Mesodermal cell (in vitro differentiated cells): ENCODE data around the gene PRICKLE2.

Experiments used
- H3K27ac ChIP-seq: 2 replicates; pipeline ENCODE4 v1.7.0; 2013; ENCODE audit warnings: mild to moderate bottlenecking, low read depth, low read length, moderate library complexity; ENCODE audit not compliant: severe bottlenecking
- H3K36me3 ChIP-seq: 2 replicates; pipeline ENCODE4 v1.7.1; 2013; ENCODE audit warnings: mild to moderate bottlenecking, low read length, moderate library complexity; ENCODE audit not compliant: control insufficient read depth, insufficient read depth
- H3K4me1 ChIP-seq: one replicate; pipeline ENCODE4 v1.7.1; 2013; ENCODE audit warnings: mild to moderate bottlenecking, low read length; ENCODE audit not compliant: insufficient read depth, control insufficient read depth, poor library complexity, severe bottlenecking
- H3K4me3 ChIP-seq: 2 replicates; pipeline ENCODE4 v1.7.0; 2013; ENCODE audit warnings: low read length, control low read depth, mild to moderate bottlenecking; ENCODE audit not compliant: insufficient read depth, poor library complexity, severe bottlenecking; ENCODE audit errors: extremely low read depth
- H3K9me3 ChIP-seq: 2 replicates; pipeline ENCODE4 v1.7.1; 2013; ENCODE audit warnings: mild to moderate bottlenecking, low read length, moderate library complexity; ENCODE audit not compliant: control insufficient read depth
- WGBS, 2 experiments: methylation state at CpG; one replicate each; pipeline ENCODE4 v1.1.5; 2013; ENCODE audit warnings: missing lambda C conversion rate in 2 of 2; ENCODE audit not compliant: insufficient coverage in 2 of 2; 5-methylcytosine and 5-hydroxymethylcytosine counted together

PRICKLE2 gene

DNA sequence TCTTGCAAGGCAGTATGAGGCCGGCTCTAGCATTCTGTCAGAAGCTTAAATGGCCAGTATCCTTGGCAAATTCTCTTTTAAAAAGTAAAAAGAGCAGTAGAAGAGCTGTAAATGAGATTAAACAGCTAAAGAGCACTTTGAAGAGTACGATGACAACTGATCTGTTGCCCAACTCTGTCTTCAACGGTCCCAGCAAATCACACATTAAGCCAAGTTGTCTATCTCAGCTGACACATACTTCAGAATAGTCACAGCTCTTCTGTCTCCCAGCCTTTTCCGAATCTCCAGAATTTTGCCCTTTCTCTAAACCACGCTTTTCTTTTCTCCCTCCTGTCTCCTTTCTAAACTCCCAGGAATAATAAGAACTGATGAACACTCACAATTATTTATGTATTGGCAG lies 51.7 kb downstream of the PRICKLE2 start:
- WGBS, 2 experiments, result 91 to 100% methylated on average over 1 to 4 of the region's 5 CpGs

GRCh38 chr3:64170270-64170669 lies 55.0 kb downstream of the PRICKLE2 start:
- WGBS, 2 experiments, result 95 to 100% methylated on average over 3 to 4 of the region's 5 CpGs
- Histone ChIP-seq H3K4me3 (no peak overlapping the region), H3K9me3 (no peaks in the 10 kb centered on the region), H3K4me1 (no peaks in the 10 kb centered on the region), H3K36me3 (peaks cover 60% of the 10 kb centered on the region), H3K27ac (no peak overlapping the region)

More for the DNA sequence above, 51.7 kb downstream of the PRICKLE2 start:
- peaks cover 45% of the 10 kb centered on the region for H3K36me3 ChIP-seq
- no peak overlapping the region for H3K27ac ChIP-seq
- H3K4me1 ChIP-seq, result no peaks in the 10 kb centered on the region
- peaks cover 6% of the 10 kb centered on the region for H3K9me3 ChIP-seq
- H3K4me3 ChIP-seq, result no peak overlapping the region

- Histone ChIP-seq H3K36me3 (peaks cover 59% of the 10 kb centered on the region), H3K27ac (no peak overlapping the region), H3K9me3 (no peaks in the 10 kb centered on the region), H3K4me1 (peaks cover 18% of the 10 kb centered on the region), H3K4me3 (no peak overlapping the region)
- 100% methylated on average over 1 of the region's 1 CpG for WGBS, 2 experiments
Measured at GRCh38 chr3:64167868-64168267, 57.4 kb downstream of the PRICKLE2 start.

DNA sequence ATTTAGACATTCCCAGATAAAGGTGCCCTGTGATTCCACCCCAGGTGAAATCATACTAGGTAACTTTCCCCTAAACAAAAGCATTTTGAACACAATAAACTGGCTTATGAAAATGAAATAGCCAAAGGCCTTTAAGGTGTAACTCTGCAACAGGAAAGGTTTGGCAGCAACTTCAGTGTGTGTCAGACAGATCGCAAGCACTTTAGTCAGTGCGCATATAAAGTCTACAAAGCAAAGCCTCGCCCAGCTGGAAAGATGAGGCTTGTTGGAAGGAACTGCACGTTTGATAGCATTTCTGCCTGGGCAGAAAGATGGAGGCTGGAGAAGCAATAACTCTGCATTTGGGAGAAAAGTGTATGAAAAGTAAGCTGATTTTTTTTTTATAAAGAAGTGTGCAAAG lies 57.9 kb downstream of the PRICKLE2 start:
- Histone ChIP-seq H3K27ac (no peak overlapping the region), H3K9me3 (no peaks in the 10 kb centered on the region), H3K36me3 (peaks cover 57% of the 10 kb centered on the region), H3K4me1 (peaks cover 23% of the 10 kb centered on the region), H3K4me3 (no peak overlapping the region)
- whole genome bisulfite sequencing, 2 experiments, result 91 to 93% methylated on average over 4 of the region's 4 CpGs

GRCh38 chr3:64166584-64167162 lies 58.6 kb downstream of the PRICKLE2 start:
- Histone ChIP-seq H3K36me3 (peaks cover 57% of the 10 kb centered on the region), H3K4me3 (no peak overlapping the region), H3K4me1 (peaks cover 27% of the 10 kb centered on the region), H3K9me3 (no peaks in the 10 kb centered on the region), H3K27ac (no peak overlapping the region)
- 57 to 76% methylated on average over 2 to 4 of the region's 4 CpGs for WGBS, 2 experiments

DNA sequence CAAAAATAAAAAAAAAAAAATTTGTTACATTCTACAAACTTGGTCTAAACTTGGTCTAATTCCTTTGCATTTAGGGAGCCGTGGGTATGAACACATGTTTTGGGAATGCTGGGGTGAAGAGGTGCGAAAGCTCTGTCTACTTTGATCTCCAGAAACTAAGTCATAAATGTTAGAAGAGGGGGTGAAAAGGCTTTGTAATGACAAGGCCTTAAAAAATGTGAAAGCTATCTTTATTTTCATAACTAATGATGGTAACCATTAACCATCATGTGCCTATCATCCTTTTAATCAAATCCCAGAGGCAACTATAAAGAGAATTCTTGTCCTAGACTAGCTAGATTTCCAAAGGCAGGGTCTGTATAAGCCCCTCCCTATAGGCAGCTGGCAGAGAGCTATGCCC lies 60.9 kb downstream of the PRICKLE2 start:
- Histone ChIP-seq H3K36me3 (peaks cover 69% of the 10 kb centered on the region), H3K4me1 (peaks cover 27% of the 10 kb centered on the region), H3K4me3 (no peak overlapping the region), H3K27ac (no peak overlapping the region), H3K9me3 (no peaks in the 10 kb centered on the region)
- WGBS, 2 experiments, result 83% methylated on average over 1 of the region's 2 CpGs; no CpG with 5 or more reads in 1 of the 2 experiments

GRCh38 chr3:64163755-64164148 lies 61.5 kb downstream of the PRICKLE2 start:
- 97 to 100% methylated on average over 2 to 3 of the region's 4 CpGs for WGBS, 2 experiments
- Histone ChIP-seq H3K36me3 (peaks cover 75% of the 10 kb centered on the region), H3K4me1 (peaks cover 27% of the 10 kb centered on the region), H3K4me3 (no peak overlapping the region), H3K27ac (no peak overlapping the region), H3K9me3 (no peaks in the 10 kb centered on the region)

DNA sequence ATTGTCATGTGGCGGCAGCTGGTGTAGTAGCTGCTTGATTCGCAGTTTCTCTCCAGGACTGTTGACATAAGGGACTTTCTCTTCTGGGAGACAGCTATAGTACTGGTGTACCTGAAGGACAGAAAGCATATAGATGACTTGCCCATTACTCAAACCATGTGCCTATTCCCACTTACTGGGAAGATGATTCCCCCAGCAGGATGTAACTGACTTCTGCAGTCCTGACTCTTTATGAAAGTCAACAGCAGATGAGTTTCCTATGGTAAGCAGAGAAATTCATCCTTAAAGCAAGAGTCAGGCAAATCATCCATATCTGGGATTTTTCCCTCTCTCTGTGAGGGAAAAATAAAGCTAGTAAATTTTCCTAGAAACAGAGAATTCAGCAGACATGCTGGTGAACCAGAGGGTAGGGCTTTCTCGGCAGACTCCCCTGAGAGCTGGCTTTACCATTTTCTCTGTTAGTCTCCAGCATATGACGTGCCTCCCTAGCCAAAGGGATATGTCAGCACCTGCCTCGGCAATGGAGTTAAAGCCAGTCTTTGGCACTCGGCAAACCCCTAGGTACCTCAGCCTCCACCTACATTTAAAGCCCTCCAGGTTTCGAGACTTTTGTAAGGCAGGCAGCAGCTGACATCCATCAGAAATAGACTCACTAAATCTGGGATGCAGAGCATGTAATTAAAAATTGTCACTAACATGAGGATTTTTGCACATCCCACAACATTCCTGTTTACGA lies 62.1 kb downstream of the PRICKLE2 start:
- peaks cover 27% of the 10 kb centered on the region for H3K4me1 ChIP-seq
- peaks cover 77% of the 10 kb centered on the region for H3K36me3 ChIP-seq
- no peaks in the 10 kb centered on the region for H3K9me3 ChIP-seq
- no peak overlapping the region for H3K4me3 ChIP-seq
- WGBS, 2 experiments, result 79 to 81% methylated on average over 5 to 6 of the region's 8 CpGs
- H3K27ac ChIP-seq, result no peak overlapping the region

DNA sequence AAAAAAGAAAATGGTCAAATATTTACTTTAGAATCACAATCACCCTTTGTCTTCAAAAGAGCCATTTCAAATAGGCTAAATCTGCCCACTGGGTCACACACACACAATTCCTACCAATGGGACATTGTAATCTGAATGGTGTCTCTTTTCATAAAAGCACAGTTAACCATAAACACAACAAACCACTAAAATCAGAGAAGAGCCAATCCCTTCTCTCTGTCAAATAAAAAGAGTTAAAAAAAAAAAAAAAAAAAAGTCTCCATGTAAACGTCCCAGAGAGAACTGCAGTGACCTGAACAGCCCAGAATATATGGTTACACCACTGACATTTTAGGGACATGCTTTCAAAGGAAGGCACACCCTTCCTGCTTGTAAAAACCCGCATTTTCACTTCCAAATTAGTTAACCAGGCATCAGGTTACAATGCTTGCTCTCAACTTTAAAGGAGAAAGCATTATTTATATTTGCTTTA lies 63.7 kb downstream of the PRICKLE2 start:
- WGBS, 2 experiments, result 33% methylated on average over 1 of the region's 2 CpGs; no CpG with 5 or more reads in 1 of the 2 experiments
- peaks cover 80% of the 10 kb centered on the region for H3K36me3 ChIP-seq
- no peak overlapping the region for H3K4me3 ChIP-seq
- peaks cover 27% of the 10 kb centered on the region for H3K4me1 ChIP-seq
- H3K9me3 ChIP-seq, result no peaks in the 10 kb centered on the region
- H3K27ac ChIP-seq, result no peak overlapping the region

DNA sequence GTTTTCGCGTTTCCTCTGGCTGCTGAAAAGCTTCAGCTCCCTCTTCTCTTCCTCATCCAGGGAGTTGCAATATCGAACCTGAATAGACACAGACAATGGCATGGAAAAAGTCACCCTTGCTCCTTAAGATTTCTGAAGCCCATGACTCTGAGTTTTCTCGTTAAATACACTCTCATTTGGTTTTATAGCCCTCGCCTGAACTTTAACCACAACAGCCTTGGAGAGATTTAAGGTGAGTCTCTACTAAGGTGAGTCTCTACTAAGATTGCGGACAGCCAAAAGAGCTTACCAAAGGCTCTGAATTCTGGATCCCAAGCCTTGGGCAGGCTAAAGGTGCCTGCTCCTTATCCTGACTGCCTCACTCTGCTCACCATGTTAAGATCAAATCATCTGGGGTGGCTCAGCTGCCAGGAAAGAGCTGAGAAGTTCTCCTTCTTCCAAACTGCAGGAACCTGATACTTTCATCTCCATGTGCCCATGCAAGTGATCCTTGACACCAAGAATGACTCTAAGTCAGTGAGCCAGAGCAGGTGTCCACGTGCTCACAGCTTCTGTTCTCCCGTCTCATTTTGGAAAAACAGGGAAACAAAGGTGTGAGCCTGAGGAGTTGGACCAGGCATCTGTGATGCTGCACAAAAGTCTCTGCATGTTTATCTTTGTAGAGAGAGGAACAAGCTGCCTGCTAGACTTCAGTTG lies 65.1 kb downstream of the PRICKLE2 start:
- H3K4me3 ChIP-seq, result no peak overlapping the region
- 96 to 97% methylated on average over 6 to 8 of the region's 8 CpGs for WGBS, 2 experiments
- no peak overlapping the region for H3K27ac ChIP-seq
- H3K36me3 ChIP-seq, result peaks cover 79% of the 10 kb centered on the region
- H3K4me1 ChIP-seq, result peaks cover 27% of the 10 kb centered on the region
- no peaks in the 10 kb centered on the region for H3K9me3 ChIP-seq
